Vagina (tissue), 2 donors: ENCODE measurements around the gene APOBEC3G. TPM values are rescaled to one million over a fixed set of nuclear protein-coding genes. Genes with fewer than 3 reads are reported as not detected.
"Not testable (repeated sequence)": the region's sequence is repeated elsewhere in the genome, so short reads cannot be mapped to it uniquely, and the experiment has no call there.

ENCODE experiments used
- DNase-seq, 2 donors: peaks; one replicate each; pipeline ENCODE4 v3.0.0-alpha.2; 2017; ENCODE audit errors: extremely low spot score in 2 of 2
- H3K27ac ChIP-seq: fragments of 200-600 bp; sonication (generic); one replicate; pipeline ENCODE4 v1.5.1; 2019
- H3K27me3 ChIP-seq: fragments of 200-600 bp; sonication (generic); one replicate; pipeline ENCODE4 v1.5.1; 2019
- H3K36me3 ChIP-seq, 2 donors: fragments of 200-600 bp; sonication (generic); one replicate each; pipeline ENCODE4 v1.5.1; 2017 to 2019
- H3K4me1 ChIP-seq: fragments of 200-600 bp; sonication (generic); one replicate; pipeline ENCODE4 v1.5.1; 2019
- H3K4me3 ChIP-seq, 2 donors: fragments of 200-600 bp; sonication (generic); 1 replicate in 1 of 2; 2 replicates in 1 of 2; pipeline ENCODE4 v1.5.1; 2016 to 2019
- H3K9me3 ChIP-seq: fragments of 200-600 bp; sonication (generic); one replicate; pipeline ENCODE4 v1.5.1; 2019
- POLR2A ChIP-seq, 2 donors: fragments of 450-650 bp; IDR thresholded peaks; one replicate each; pipeline ENCODE4 v1.6.1; 2017; ENCODE audit warnings: antibody characterized with exemption in 2 of 2, mild to moderate bottlenecking in 2 of 2, moderate library complexity in 2 of 2
- POLR2AphosphoS5 ChIP-seq, 2 donors: sonication (generic); formaldehyde crosslinking; IDR thresholded peaks; one replicate each; pipeline ENCODE4 v1.9.0; 2017; ENCODE audit warnings: antibody characterized with exemption in 2 of 2, mild to moderate bottlenecking in 2 of 2, low read depth in 1 of 2; ENCODE audit not compliant: insufficient read depth in 1 of 2
- intact Hi-C: fragments of 100-400 bp; cut with DNase I; formaldehyde crosslinking; loops from one replicate; pipeline ENCODE4 v1.15.1; 2023
- total RNA-seq: library from RNA; depleted of rRNA; stranded (reverse); fragments of >200 nt; gene quantifications from one replicate; pipeline ENCODE4 v1.2.3, GENCODE V29; 2016
- TF ChIP-seq, protein P1 (sequence below), 3 experiments: fragments of 450-650 bp in 2 of 3; fragments of 200-600 bp in 1 of 3; sonication (generic) in 1 of 3; IDR thresholded peaks; one replicate each; pipeline ENCODE4 v1.5.1; 2017 to 2019; ENCODE audit warnings: antibody characterized with exemption in 3 of 3, mild to moderate bottlenecking in 2 of 3, moderate library complexity in 2 of 3

APOBEC3G gene
- total RNA-seq, 1 donor from 2014 or later: 8.3 TPM

DNA sequence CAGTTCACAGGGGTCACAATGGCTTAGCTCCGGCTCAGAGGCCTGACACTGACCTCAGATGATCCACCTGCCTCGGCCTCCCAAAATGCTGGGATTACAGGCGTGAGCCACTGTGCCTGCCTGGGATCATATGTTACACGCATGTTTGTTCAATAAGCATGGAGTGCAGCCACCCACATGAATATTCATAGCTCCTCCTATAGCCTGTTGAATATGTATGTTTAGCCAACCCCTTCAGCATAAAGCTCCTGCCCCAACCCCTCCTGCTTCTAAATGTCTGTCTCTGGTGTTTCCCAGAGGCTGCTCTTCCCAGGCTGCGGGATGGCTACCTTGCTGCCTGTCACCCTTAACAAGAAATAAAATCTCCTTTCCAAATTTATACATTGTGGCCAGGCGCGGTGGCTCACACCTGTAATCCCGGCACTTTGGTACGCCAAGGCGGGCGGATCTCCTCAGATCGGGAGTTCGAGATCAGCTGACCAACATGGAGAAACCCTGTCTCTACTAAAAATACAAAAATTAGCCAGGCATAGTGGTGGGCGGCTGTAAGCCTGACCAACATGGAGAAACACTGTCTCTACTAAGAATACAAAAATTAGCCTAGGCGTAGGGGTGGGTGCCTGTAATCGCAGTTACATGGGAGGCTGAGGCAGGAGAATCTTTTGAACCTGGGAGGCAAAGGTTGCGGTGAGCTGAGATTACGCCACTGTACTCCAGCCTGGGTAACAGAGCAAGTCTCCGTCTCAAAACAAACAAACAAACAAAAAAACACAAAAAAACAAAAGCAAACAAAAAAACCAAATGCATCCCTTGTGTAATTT, 37.6 kb upstream of the APOBEC3G start:
- intact Hi-C loops: no loop called here
- H3K27ac ChIP-seq: peak overlapping the region; percentile 96
- no peak overlapping the region for H3K4me3 ChIP-seq

DNA sequence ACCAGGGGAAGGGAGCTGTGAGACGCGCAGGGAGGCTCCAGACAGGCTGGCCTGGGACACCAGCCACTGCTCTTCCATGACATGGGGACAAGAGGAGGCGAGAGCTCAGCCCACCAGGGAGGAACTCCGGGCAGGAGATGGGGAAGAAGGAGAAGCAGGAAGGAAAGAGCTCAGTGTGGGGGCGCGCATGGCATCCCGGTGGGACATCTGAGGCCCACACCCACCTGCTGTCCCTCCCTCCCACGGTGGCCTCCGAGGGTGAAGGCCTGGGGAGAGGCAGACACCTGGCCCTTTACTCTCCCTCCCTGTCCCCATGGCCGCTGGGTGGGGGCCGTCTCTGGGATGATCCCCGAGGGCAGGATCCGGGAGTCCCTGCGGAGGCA, 36.9 kb upstream of the APOBEC3G start:
- Histone ChIP-seq H3K4me3 (peak overlapping the region; percentile 72 to 73), H3K27ac (peak overlapping the region; percentile 96), H3K4me1 (peaks cover 20% of the 10 kb centered on the region)
- H3K36me3 ChIP-seq, DNase-seq, H3K9me3 ChIP-seq, intact Hi-C loops, H3K27me3 ChIP-seq: not testable (repeated sequence)

More for the DNA sequence above, 37.6 kb upstream of the APOBEC3G start:
- peaks cover 20% of the 10 kb centered on the region for H3K4me1 ChIP-seq
- DNase-seq: no peak
- H3K9me3 ChIP-seq: no peaks in the 10 kb centered on the region
- no peaks in the 10 kb centered on the region for H3K36me3 ChIP-seq
- TF ChIP-seq POLR2AphosphoS5 (IDR thresholded peaks at IDR 0.05; ENCODE audit: insufficient read depth in 1 of 2, low read depth in 1 of 2) (no peak), POLR2A (IDR thresholded peaks at IDR 0.05) (no peak)
- TF ChIP-seq, protein P1, sequence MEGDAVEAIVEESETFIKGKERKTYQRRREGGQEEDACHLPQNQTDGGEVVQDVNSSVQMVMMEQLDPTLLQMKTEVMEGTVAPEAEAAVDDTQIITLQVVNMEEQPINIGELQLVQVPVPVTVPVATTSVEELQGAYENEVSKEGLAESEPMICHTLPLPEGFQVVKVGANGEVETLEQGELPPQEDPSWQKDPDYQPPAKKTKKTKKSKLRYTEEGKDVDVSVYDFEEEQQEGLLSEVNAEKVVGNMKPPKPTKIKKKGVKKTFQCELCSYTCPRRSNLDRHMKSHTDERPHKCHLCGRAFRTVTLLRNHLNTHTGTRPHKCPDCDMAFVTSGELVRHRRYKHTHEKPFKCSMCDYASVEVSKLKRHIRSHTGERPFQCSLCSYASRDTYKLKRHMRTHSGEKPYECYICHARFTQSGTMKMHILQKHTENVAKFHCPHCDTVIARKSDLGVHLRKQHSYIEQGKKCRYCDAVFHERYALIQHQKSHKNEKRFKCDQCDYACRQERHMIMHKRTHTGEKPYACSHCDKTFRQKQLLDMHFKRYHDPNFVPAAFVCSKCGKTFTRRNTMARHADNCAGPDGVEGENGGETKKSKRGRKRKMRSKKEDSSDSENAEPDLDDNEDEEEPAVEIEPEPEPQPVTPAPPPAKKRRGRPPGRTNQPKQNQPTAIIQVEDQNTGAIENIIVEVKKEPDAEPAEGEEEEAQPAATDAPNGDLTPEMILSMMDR (IDR thresholded peaks at IDR 0.05): no peak
- no peaks in the 10 kb centered on the region for H3K27me3 ChIP-seq

DNA sequence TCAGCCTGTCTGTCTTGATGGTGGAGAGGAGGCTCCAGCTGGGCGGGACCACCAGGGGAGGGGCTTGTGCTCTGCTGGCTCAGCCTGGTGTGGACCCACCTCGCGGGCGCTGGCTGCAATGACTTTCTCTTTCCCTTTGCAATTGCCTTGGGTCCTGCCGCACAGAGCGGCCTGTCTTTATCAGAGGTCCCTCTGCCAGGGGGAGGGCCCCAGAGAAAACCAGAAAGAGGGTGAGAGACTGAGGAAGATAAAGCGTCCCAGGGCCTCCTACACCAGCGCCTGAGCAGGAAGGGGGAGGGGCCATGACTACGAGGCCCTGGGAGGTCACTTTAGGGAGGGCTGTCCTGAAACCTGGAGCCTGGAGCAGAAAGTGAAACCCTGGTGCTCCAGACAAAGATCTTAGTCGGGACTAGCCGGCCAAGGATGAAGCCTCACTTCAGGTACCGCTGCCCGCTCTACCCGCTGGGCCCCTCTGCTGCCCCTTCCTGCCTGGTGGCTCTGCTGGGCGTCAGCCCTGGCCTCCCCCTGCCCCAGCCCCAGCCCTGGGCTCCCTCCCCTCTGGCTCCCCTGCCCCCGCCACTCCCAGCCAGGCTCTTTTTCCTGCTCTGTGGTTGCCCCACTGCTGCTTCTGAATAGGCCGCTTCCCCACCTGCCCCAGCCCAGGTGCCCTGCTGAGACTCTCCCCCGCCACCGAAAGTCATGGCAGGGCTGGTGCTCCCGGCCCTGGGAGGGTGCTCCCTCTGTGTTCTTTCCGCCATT, 36.4 kb upstream of the APOBEC3G start, which contains the start of gene APOBEC3F:
Gene APOBEC3F (plus strand): TSS at position 327 of the 759 bp plus-strand sequence. CDS start 97 bp downstream, at position 424.
- intact Hi-C loops, H3K36me3 ChIP-seq, H3K9me3 ChIP-seq, DNase-seq, H3K27me3 ChIP-seq: not testable (repeated sequence)
- Histone ChIP-seq H3K4me3 (peak within 1 kb of the TSS; percentile 72 to 73), H3K4me1 (peaks cover 20% of the 10 kb centered on the region), H3K27ac (peak within 1 kb of the TSS; percentile 96)
- peak in 1 of 2 donors; percentile 27 for TF ChIP-seq POLR2A (IDR thresholded peaks at IDR 0.05)
- TF ChIP-seq POLR2AphosphoS5 (IDR thresholded peaks at IDR 0.05; ENCODE audit: insufficient read depth in 1 of 2, low read depth in 1 of 2): peak in 1 of 2 donors; percentile 49

DNA sequence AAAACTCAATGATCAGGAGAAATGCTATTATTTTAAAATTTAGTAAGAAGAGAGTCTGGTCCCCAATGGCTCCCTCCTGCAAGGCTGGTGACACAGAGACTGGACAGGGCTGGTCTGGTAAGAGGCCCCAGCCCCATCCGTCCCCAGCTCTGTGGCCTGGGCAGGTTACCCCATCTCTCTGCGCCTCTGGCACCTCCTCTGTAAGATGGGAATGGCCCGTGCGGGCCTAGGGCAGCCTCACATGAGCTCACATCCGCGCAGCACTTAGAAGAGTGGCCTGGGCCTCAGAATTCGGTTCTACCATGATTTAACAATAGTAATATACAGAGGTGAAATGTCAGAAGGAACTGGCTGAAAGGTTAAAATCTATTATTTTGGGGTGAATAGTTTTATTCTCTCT, 35.2 kb upstream of the APOBEC3G start:
- peak overlapping the region; percentile 96 for H3K27ac ChIP-seq
- no peak for DNase-seq
- H3K9me3 ChIP-seq: no peaks in the 10 kb centered on the region
- no peaks in the 10 kb centered on the region for H3K27me3 ChIP-seq
- no peak overlapping the region for H3K4me3 ChIP-seq
- H3K36me3 ChIP-seq: no peaks in the 10 kb centered on the region
- H3K4me1 ChIP-seq: peaks cover 20% of the 10 kb centered on the region
- intact Hi-C loops: no loop called here
- TF ChIP-seq, protein P1 (IDR thresholded peaks at IDR 0.05): no peak
- TF ChIP-seq POLR2A (IDR thresholded peaks at IDR 0.05) (no peak), POLR2AphosphoS5 (IDR thresholded peaks at IDR 0.05; ENCODE audit: insufficient read depth in 1 of 2, low read depth in 1 of 2) (no peak)

DNA sequence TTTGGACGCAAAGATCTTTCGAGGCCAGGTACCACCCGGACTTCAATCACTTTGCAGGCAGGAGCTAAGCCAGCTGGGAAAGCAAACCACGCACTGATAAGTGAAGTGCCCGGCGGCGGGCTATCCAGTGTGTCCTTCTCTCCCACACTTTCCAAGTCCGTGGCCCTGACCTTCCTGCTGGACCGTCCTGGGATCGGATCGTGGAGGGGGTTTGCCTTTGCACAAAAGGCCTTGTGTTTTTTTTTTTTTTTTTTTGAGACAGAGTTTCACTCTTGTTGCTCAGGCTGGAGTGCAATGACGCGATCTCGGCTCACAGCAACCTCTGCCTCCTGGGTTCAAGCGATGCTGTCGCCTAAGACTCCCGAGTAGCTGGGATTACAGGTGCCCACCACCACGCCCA, 34.0 kb upstream of the APOBEC3G start:
- H3K4me1 ChIP-seq: peaks cover 20% of the 10 kb centered on the region
- H3K27me3 ChIP-seq, DNase-seq, H3K4me3 ChIP-seq, H3K9me3 ChIP-seq, H3K27ac ChIP-seq, H3K36me3 ChIP-seq, intact Hi-C loops: not testable (repeated sequence)

DNA sequence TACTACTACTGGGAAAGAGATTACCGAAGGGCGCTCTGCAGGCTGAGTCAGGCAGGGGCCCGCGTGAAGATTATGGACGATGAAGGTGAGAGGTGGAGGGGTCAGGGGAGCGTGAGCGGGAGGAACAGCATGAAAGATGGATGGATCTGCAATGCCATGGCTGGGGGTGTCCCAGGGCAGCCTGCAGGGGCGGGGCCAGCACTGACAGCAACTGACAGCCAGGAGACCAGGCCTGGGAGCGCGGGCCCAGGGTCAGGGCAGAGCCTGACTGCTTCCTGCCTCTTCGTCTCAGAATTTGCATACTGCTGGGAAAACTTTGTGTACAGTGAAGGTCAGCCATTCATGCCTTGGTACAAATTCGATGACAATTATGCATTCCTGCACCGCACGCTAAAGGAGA, 31.9 kb upstream of the APOBEC3G start:
- DNase-seq, H3K4me3 ChIP-seq, H3K27ac ChIP-seq, intact Hi-C loops, H3K36me3 ChIP-seq, H3K27me3 ChIP-seq, H3K9me3 ChIP-seq: not testable (repeated sequence)
- peaks cover 20% of the 10 kb centered on the region for H3K4me1 ChIP-seq

DNA sequence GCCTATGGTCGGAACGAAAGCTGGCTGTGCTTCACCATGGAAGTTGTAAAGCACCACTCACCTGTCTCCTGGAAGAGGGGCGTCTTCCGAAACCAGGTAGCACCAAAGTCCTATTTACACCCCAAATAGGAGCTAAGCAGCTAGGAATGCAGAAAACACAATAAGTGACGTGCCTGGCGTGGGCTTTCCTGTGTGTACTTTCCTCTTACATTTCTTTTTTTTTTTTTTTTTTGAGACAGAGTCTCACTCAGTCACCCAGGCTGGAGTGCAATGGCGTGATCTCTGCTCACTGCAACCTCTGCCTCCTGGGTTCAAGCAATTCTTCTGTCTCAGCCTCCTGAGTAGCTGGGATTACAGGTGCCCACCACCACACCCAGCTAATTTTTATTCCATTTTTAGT, 27.6 kb upstream of the APOBEC3G start:
- H3K4me1 ChIP-seq, H3K27ac ChIP-seq, H3K36me3 ChIP-seq, H3K4me3 ChIP-seq, intact Hi-C loops, H3K27me3 ChIP-seq, H3K9me3 ChIP-seq, DNase-seq: not testable (repeated sequence)

DNA sequence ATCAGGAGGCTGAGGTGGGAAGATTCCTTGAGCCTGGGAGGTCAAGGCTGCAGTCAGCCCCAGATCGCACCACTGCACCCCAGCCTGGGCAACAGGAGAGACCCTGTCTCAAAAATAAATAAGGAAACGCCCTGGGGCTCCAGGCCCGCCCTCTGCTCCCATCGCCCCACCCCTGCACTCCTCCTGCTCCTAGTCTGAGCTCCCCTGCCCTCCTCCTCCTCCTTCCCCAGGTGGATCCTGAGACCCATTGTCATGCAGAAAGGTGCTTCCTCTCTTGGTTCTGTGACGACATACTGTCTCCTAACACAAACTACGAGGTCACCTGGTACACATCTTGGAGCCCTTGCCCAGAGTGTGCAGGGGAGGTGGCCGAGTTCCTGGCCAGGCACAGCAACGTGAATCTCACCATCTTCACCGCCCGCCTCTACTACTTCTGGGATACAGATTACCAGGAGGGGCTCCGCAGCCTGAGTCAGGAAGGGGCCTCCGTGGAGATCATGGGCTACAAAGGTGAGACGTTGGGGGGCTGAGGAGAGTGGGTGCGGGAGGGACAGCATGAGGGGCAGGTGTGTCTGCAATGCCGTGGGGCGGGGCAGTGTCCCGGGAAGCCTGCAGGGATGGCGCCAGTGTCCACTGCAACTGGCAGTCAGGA, 25.1 kb upstream of the APOBEC3G start:
- H3K9me3 ChIP-seq, H3K36me3 ChIP-seq, H3K27me3 ChIP-seq, intact Hi-C loops, DNase-seq, H3K4me1 ChIP-seq, H3K4me3 ChIP-seq, H3K27ac ChIP-seq: not testable (repeated sequence)
